COLO668 (cell line): ENCODE data around the gene ARHGAP22.

Experiments used
- DNase-seq: peaks from one replicate; lab custom pipeline; 2025; ENCODE audit not compliant: unreplicated experiment; lab: John Stamatoyannopoulos, UW

The ARHGAP22 gene

GRCh38 chr10:48589266-48589665 lies 15.6 kb downstream of the ARHGAP22 start:
- DNase-seq: no peak

GRCh38 chr10:48587819-48588218 lies 17.1 kb downstream of the ARHGAP22 start:
- no peak for DNase-seq

- DNase-seq: no peak
Measured at GRCh38 chr10:48587101-48587500, 17.8 kb downstream of the ARHGAP22 start.

DNA sequence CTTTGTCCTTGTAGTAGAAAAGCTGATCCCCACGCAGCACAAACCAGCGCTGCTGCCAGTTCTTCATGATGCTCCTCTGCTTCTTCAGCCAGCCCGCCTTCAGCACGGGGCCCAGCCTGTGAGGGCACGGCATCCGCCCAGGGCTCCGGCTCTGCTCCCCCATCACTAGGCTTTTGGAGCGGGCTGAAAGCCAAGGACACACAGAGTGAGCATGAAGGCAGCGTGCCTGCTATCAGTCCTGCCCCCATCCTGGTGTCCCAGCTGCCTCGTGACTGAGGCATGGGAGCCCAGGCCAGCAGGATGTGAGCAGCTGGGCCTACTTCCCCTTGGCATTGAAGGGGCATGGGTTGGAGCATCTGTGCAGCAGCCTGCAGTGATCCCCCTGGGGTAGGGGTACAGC lies 21.9 kb downstream of the ARHGAP22 start:
- DNase-seq: no peak

- no peak for DNase-seq
Measured at GRCh38 chr10:48580236-48580635, 24.6 kb downstream of the ARHGAP22 start.

GRCh38 chr10:48579251-48579960 lies 25.5 kb downstream of the ARHGAP22 start:
- no peak for DNase-seq

- no peak for DNase-seq
Measured at GRCh38 chr10:48577158-48577557, 27.7 kb downstream of the ARHGAP22 start.

- DNase-seq: no peak
Measured at GRCh38 chr10:48576501-48576900, 28.4 kb downstream of the ARHGAP22 start.

- DNase-seq: no peak
Measured at GRCh38 chr10:48575901-48576300, 29.0 kb downstream of the ARHGAP22 start.

GRCh38 chr10:48574817-48575380 lies 30.0 kb downstream of the ARHGAP22 start:
- DNase-seq: no peak

GRCh38 chr10:48574322-48574796 lies 30.5 kb downstream of the ARHGAP22 start:
- DNase-seq: no peak

GRCh38 chr10:48573045-48573444 lies 31.8 kb downstream of the ARHGAP22 start:
- DNase-seq: no peak

GRCh38 chr10:48572414-48572813 lies 32.5 kb downstream of the ARHGAP22 start:
- DNase-seq: no peak

DNA sequence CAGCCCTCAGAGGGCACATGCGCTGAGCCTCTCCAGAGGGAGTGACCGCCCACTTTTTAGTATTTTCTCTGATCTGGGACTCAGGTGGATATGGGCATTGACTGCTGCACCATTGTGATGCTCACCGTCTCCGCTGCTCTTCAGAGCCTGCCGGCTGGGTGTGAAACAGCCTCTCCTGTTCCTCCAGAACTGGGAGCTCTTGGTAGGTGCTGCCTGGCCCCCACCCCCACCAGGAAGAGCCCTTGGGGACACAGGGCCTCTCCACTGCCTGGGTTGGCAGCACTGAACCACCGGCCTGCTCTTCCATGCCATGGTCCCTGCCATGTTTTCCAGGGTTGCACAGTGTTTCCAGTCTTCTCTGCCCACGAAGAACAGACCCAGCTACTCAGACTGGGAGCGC lies 36.3 kb downstream of the ARHGAP22 start:
- no peak for DNase-seq

GRCh38 chr10:48568131-48568530 lies 36.7 kb downstream of the ARHGAP22 start:
- no peak for DNase-seq

DNA sequence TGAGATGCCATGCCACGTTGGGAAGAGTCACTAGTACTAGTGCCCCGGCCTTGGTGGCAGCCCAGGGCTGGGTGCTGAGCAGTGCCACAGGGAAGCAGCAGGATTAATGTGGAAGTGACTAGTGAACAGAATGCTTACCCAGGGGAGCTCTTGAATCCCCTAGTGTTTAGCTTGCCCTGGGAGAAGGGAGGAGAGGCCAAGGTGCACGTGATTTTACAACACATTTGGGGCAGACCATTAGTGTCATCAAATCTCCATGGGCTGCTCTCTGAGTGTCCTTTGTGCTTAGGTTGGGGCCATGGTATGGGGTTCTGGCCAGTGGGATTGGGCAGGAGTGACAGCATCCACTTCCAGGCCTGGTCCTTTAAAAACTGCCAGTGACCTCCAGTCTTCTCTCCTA lies 37.5 kb downstream of the ARHGAP22 start:
- no peak for DNase-seq

DNA sequence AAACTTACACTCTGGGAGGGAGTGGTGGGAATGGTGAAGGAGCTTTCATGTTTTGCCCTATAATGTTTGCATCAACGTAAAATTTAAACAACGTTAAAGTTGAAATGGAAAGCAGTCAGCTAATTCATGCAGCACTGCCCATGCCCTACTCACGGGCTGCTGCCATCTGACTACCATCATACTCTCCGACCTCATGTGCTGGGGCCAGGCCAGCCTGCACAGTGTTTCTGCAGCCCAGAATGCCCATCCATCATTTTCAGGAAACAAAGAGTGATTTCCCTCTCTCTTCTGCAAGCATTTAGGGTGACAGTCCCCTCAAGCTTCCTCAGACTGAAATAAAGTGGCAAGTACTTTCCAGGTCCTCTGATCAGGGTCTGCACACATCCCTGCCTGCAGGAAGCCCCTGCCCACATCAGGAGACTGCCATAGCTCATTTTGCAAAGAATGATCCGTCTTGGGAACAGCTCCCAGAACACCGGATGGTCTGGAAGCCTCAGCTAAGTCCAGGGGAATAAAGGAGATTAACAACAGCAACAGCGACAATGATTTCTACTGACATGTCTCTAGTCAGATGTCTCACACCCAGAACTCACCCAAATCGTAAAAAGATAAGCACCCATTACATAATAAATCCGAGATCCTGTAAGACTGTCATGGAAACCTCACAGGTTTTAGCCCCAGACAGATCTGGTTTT lies 40.3 kb downstream of the ARHGAP22 start:
- no peak for DNase-seq

DNA sequence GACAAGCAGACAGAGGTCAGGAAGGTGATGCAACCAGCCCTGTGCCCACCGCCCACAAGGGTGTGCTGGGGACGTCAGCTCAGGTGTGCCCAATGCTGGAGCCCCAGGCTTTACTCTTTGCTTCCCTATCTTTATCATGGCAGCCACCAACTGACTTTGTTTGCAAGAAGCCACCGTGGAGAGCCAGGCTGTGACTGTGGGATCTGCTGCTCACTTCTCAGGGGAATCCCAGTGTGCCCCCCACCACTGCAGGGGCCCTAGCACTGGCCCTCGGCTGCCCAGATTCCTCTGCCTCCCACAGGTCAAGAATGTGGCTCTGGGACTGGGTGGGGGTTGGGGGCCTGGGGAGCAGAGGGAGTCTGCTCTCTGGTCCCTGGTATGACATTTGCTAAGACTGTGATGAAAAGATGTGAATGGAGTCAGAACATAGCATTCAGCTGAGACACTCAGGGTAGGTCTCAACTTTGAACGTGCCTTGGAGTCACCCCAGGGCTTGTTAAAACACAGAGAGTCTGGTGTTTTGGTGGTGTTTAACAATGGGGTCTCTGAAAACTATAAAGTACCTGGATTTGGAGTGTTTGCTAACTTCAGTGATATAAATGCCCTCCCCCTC lies 47.3 kb downstream of the ARHGAP22 start:
- no peak for DNase-seq

DNA sequence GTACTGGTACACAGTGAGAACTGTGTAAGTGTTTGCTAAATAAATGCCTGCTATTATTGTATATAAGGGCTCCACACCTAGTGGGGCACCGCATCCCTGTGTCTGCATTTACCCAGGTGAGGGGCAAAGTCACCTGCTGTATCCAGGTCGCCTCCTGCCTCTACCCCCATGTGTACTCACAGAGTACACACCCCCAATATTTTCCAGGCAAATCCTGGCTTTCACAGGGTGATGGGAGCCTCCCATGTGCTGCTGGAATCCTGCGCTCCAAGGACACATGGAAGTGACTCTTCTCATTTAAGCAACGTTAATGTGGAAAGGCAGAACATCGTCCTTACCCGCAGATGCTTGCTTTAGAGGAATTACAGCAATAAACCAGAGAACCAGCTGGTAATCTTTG lies 48.2 kb downstream of the ARHGAP22 start:
- DNase-seq: no peak

DNA sequence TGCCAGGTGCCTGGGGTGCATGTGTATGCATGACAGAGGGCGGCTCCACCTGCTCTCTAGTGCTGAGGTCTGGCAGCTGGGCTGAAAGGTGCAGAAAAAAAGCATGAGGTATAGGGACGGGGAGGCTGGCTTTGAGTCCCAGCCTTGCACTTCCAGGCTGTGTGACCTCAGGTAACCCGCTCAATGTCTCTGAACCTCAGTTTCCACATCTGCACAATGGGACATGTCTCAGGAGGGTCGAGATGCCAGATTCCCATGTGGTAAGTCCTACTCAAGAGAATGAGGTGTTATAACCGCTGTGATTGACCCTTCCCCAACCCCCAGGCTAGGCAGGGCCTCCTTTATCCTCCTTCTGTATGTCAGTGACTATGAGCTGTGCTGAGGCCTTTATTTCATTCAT lies 48.8 kb downstream of the ARHGAP22 start:
- no peak for DNase-seq

- no peak for DNase-seq
Measured at GRCh38 chr10:48555310-48556042, 49.4 kb downstream of the ARHGAP22 start.
